Thyroid gland (tissue), 4 donors: ENCODE data around the gene KCNJ18. TPM values are rescaled to one million over a fixed set of nuclear protein-coding genes. Genes with fewer than 3 reads are reported as not detected.
"Not testable (repeated sequence)": the region's sequence is repeated elsewhere in the genome, so short reads cannot be mapped to it uniquely, and the experiment has no call there.

Experiments used
- DNase-seq, 2 donors: peaks; one replicate each; pipeline ENCODE4 v3.0.0-alpha.2; 2019
- H3K27ac ChIP-seq, 3 donors: fragments of 200-600 bp; sonication (generic); 1 replicate in 2 of 3; 2 replicates in 1 of 3; pipeline ENCODE4 v1.5.1; 2016 to 2019; ENCODE audit warnings: mild to moderate bottlenecking in 1 of 3, moderate library complexity in 1 of 3
- H3K27me3 ChIP-seq: fragments of 200-600 bp; sonication (generic); one replicate; pipeline ENCODE4 v1.5.1; 2019
- H3K36me3 ChIP-seq, 2 donors: fragments of 200-600 bp; sonication (generic); one replicate each; pipeline ENCODE4 v1.5.1; 2016 to 2019
- H3K4me1 ChIP-seq, 2 donors: fragments of 200-600 bp; sonication (generic); one replicate each; pipeline ENCODE4 v1.5.1; 2017 to 2019
- H3K4me3 ChIP-seq, 3 donors: fragments of 200-600 bp; sonication (generic); replicated peaks in 1 of 3; 1 replicate in 2 of 3; 2 replicates in 1 of 3; pipeline ENCODE4 v1.5.1; 2016; ENCODE audit warnings: mild to moderate bottlenecking in 1 of 3
- H3K9me3 ChIP-seq: fragments of 200-600 bp; sonication (generic); one replicate; pipeline ENCODE4 v1.5.1; 2017
- CTCF ChIP-seq, 6 experiments: fragments of 200-600 bp in 3 of 6; fragments of 450-650 bp in 3 of 6; sonication (generic) in 3 of 6; IDR thresholded peaks; one replicate each; pipeline ENCODE4 v1.5.1; 2016 to 2019; ENCODE audit warnings: antibody characterized with exemption in 6 of 6, mild to moderate bottlenecking in 2 of 6, inconsistent platforms in 1 of 6, moderate library complexity in 1 of 6
- POLR2A ChIP-seq, 2 donors: fragments of 450-650 bp; IDR thresholded peaks; one replicate each; pipeline ENCODE4 v1.6.1; 2017; ENCODE audit warnings: antibody characterized with exemption in 2 of 2, mild to moderate bottlenecking in 2 of 2, moderate library complexity in 1 of 2
- WGBS, 2 donors: methylation state at CpG; one replicate each; pipeline ENCODE4 v1.1.5; 2017; 5-methylcytosine and 5-hydroxymethylcytosine counted together
- intact Hi-C: fragments of 100-400 bp; cut with DNase I; formaldehyde crosslinking; loops from one replicate; pipeline ENCODE4 v1.15.1; 2023
- total RNA-seq, 4 donors: library from RNA; depleted of rRNA; stranded (reverse); fragments of >200 nt; gene quantifications; one replicate each; pipeline ENCODE4 v1.2.3, GENCODE V29; 2016

KCNJ18 gene
- total RNA-seq, 4 donors from 2014 or later, result not detected

DNA sequence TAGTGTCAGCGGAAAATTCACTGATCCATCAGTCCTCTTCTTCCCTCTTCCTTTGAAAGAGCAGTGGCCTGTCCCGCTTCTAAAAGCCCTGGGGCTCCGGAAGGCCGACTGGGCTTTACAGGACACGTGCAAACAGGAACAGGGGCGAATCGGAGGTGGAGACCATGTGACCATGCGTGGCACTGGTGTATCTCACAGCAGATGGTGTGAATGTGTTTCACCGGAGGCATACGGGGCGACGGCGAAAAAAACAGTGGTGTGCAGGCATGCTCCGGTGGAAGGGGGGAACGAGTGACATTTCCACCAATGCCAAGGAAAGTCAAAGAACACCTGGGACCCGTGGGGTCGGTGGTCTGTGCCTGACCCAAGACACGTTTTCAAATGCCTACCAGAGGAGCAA, 8.4 kb upstream of the KCNJ18 start:
- intact Hi-C loops, result loop anchor here (10.0 kb wide), 1 partner anchor 279 kb away; no protein-coding TSS in a partner anchor
- H3K36me3 ChIP-seq, H3K27ac ChIP-seq, H3K4me3 ChIP-seq, H3K4me1 ChIP-seq, DNase-seq, H3K27me3 ChIP-seq, H3K9me3 ChIP-seq: not testable (repeated sequence)
- 82 to 83% methylated on average over 16 to 17 of the region's 18 CpGs for WGBS, 2 donors

GRCh38 chr17:21684384-21684783, 7.9 kb upstream of the KCNJ18 start:
- not testable (repeated sequence) for DNase-seq, H3K27me3 ChIP-seq, H3K4me1 ChIP-seq, H3K27ac ChIP-seq, H3K36me3 ChIP-seq, H3K9me3 ChIP-seq, H3K4me3 ChIP-seq
- WGBS, 2 donors, result 87% methylated on average over 11 of the region's 33 CpGs; no CpG with 5 or more reads in 1 of the 2 donors
- intact Hi-C loops, result loop anchor here (10.0 kb wide), 1 partner anchor 280 kb away; no protein-coding TSS in a partner anchor

GRCh38 chr17:21685061-21685795, 7.1 kb upstream of the KCNJ18 start:
- H3K4me1 ChIP-seq, H3K9me3 ChIP-seq, DNase-seq, H3K4me3 ChIP-seq, H3K27me3 ChIP-seq, H3K27ac ChIP-seq, H3K36me3 ChIP-seq: not testable (repeated sequence)
- intact Hi-C loops, result loop anchor here (10.0 kb wide), 1 partner anchor 280 kb away; no protein-coding TSS in a partner anchor
- 83 to 89% methylated on average over 19 to 42 of the region's 42 CpGs for WGBS, 2 donors

DNA sequence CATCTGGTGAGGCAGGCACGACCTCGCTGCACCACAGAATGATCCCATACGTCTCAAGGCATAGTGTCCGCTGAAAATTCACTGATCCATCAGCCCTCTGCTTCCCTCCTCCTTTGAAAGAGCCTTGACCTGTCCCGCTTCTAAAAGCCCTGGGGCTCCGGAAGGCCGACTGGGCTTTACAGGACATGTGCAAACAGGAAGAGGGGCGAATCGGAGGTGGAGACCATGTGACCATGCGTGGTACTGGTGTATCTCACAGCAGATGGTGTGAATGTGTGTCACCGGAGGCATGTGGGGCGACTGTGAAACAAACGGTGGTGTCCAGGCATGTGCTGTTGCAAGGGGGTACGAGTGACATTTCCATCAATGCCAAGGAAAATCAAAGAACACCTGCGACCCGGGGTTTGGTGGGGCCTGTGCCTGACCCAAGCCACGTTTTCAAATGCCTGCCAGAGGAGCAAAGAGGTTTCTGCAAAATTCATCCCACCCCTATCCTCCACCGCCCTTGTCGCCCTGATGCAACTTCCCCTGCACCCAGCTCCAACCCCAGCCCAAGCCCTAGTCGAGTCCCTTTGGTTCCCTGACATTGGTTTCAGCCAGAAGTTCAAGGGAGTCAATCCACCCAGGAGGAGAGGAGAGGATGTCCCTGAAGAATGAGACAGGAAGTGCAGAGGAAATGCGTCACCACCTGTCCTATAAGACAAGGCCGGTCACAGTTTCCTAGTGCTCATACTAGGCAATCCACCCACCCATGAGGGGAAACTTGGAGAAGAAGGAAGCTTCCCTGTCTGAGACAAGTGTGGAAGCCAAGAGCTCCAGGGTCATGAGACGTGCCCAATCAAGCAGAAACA, 5.9 kb upstream of the KCNJ18 start:
- Histone ChIP-seq H3K27me3 (no peaks in the 10 kb centered on the region), H3K4me3 (no peak overlapping the region), H3K27ac (no peak overlapping the region), H3K4me1 (no peaks in the 10 kb centered on the region), H3K9me3 (no peaks in the 10 kb centered on the region), H3K36me3 (no peaks in the 10 kb centered on the region)
- no peak for DNase-seq
- WGBS, 2 donors, result 72 to 76% methylated on average over 23 of the region's 23 CpGs
- TF ChIP-seq POLR2A (IDR thresholded peaks at IDR 0.05) (no peak), CTCF (IDR thresholded peaks at IDR 0.05) (no peak)
- intact Hi-C loops, result loop anchor here (10.0 kb wide), 1 partner anchor 282 kb away; no protein-coding TSS in a partner anchor

GRCh38 chr17:21687136-21687953, 5.0 kb upstream of the KCNJ18 start:
- no peak for TF ChIP-seq CTCF (IDR thresholded peaks at IDR 0.05)
- TF ChIP-seq POLR2A (IDR thresholded peaks at IDR 0.05), result no peak
- intact Hi-C loops, result loop anchor here (10.0 kb wide), 1 partner anchor 283 kb away; no protein-coding TSS in a partner anchor
- H3K4me3 ChIP-seq, result no peak overlapping the region

DNA sequence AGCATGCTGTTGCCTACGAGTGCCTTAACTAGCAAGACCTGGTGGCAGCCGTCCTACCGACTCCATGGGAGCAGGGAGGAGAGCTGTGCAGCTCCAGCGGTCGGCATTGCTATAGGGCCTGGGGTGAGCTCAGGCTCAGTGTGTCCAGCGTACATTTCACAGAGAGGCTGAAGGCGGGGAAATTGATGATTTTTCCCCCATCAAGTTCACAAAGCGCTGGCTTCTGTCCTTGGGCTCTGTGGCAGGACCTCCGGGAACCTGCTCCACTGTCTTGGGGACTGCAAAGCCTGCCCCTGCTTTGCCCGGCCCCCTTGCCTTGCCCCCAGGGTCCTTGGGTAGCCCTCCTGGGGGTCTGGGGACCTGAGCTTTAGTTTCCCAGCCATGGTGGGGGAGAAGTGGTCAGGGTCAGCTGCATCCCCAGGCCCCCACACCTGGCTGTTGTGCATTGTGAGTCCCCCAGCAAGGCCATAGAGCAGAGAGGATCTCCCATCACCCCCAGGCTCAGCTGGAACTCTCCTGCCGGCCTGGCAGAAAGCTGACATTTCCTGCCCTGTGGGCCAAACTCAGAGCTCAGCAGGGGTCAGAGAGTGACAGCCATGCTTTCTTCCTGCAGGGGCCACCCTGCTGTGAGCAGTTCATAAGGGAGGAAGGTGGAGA, 3.9 kb upstream of the KCNJ18 start:
- no peaks in the 10 kb centered on the region for H3K27me3 ChIP-seq
- no peak overlapping the region for H3K4me3 ChIP-seq
- no peaks in the 10 kb centered on the region for H3K9me3 ChIP-seq
- no peaks in the 10 kb centered on the region for H3K36me3 ChIP-seq
- TF ChIP-seq POLR2A (IDR thresholded peaks at IDR 0.05), result no peak
- no peak for TF ChIP-seq CTCF (IDR thresholded peaks at IDR 0.05)
- no peaks in the 10 kb centered on the region for H3K4me1 ChIP-seq
- intact Hi-C loops, result loop anchor here (10.0 kb wide), 1 partner anchor 284 kb away; no protein-coding TSS in a partner anchor
- DNase-seq, result no peak
- H3K27ac ChIP-seq, result no peak overlapping the region
- WGBS, 2 donors, result 79 to 85% methylated on average over 11 of the region's 11 CpGs

More at GRCh38 chr17:21687136-21687953, 5.0 kb upstream of the KCNJ18 start:
- 78 to 81% methylated on average over 19 of the region's 19 CpGs for WGBS, 2 donors
- H3K4me1 ChIP-seq, result no peaks in the 10 kb centered on the region
- H3K36me3 ChIP-seq, result no peaks in the 10 kb centered on the region
- no peak overlapping the region for H3K27ac ChIP-seq
- H3K9me3 ChIP-seq, result no peaks in the 10 kb centered on the region
- no peak for DNase-seq
- no peaks in the 10 kb centered on the region for H3K27me3 ChIP-seq
